GM06990 (cell line): Measurements from ENCODE around the gene EGFLAM.
"Not testable (repeated sequence)": the region's sequence is repeated elsewhere in the genome, so short reads cannot be mapped to it uniquely, and the experiment has no call there.

Experiments
- DNase-seq: peaks from one replicate; pipeline ENCODE4 v3.0.0-alpha.2; 2011; ENCODE audit not compliant: insufficient read length; ENCODE audit errors: extremely low read depth
- H3K27me3 ChIP-seq: replicated peaks from 2 replicates; pipeline ENCODE4 v1.6.0; 2011; ENCODE audit warnings: low read length; ENCODE audit not compliant: control insufficient read depth, insufficient read depth
- H3K36me3 ChIP-seq: 2 replicates; pipeline ENCODE4 v1.5.1; 2011; ENCODE audit warnings: low read length; ENCODE audit not compliant: control insufficient read depth, insufficient read depth
- H3K4me3 ChIP-seq: replicated peaks from 2 replicates; pipeline ENCODE4 v1.5.1; 2011; ENCODE audit warnings: low read depth, mild to moderate bottlenecking, control low read depth, low read length
- CTCF ChIP-seq: IDR thresholded peaks from 2 replicates; pipeline ENCODE4 v1.5.1; 2011; ENCODE audit warnings: low read length, control low read depth, mild to moderate bottlenecking, inconsistent platforms; ENCODE audit not compliant: insufficient read depth, poor library complexity, severe bottlenecking

Gene EGFLAM

GRCh38 chr5:38408446-38409198, 150.3 kb downstream of the EGFLAM start:
- Histone ChIP-seq H3K27me3 (no peaks in the 10 kb centered on the region; the same call in none of the 2 replicates), H3K36me3 (no peaks in the 10 kb centered on the region), H3K4me3 (no peak overlapping the region)
- no peak for TF ChIP-seq CTCF
- no peak for DNase-seq

- Histone ChIP-seq H3K36me3 (no peaks in the 10 kb centered on the region), H3K27me3 (no peaks in the 10 kb centered on the region; the same call in none of the 2 replicates), H3K4me3 (no peak overlapping the region)
- TF ChIP-seq CTCF, result no peak
- DNase-seq, result no peak
These were observed 152.1 kb downstream of the EGFLAM start for GRCh38 chr5:38410304-38410990.

GRCh38 chr5:38413696-38414095, 155.3 kb downstream of the EGFLAM start:
- Histone ChIP-seq H3K36me3 (no peaks in the 10 kb centered on the region), H3K27me3 (no peaks in the 10 kb centered on the region; the same call in none of the 2 replicates), H3K4me3 (no peak overlapping the region)
- no peak for DNase-seq
- no peak for TF ChIP-seq CTCF

GRCh38 chr5:38414348-38414747, 156.0 kb downstream of the EGFLAM start:
- no peaks in the 10 kb centered on the region; the same call in none of the 2 replicates for H3K27me3 ChIP-seq
- no peak for DNase-seq
- no peaks in the 10 kb centered on the region for H3K36me3 ChIP-seq
- no peak overlapping the region for H3K4me3 ChIP-seq
- no peak for TF ChIP-seq CTCF

GRCh38 chr5:38415772-38416171, 157.4 kb downstream of the EGFLAM start:
- not testable (repeated sequence) for DNase-seq, H3K36me3 ChIP-seq, H3K27me3 ChIP-seq, H3K4me3 ChIP-seq

GRCh38 chr5:38417658-38418017, 159.3 kb downstream of the EGFLAM start:
- TF ChIP-seq CTCF, result no peak
- Histone ChIP-seq H3K27me3 (peaks cover 1% of the 10 kb centered on the region; the same call in 1 of the 2 replicates), H3K36me3 (no peaks in the 10 kb centered on the region), H3K4me3 (no peak overlapping the region)
- DNase-seq, result no peak
